ENCODE results near the gene NEURL1. TPM values are rescaled to one million over a fixed set of nuclear protein-coding genes. Genes with fewer than 3 reads are reported as not detected.
"Not testable (repeated sequence)": the region's sequence is repeated elsewhere in the genome, so short reads cannot be mapped to it uniquely, and the experiment has no call there.

The NEURL1 gene
- polyA plus RNA-seq, 1 experiment, result 0.58 TPM

GRCh38 chr10:103481974-103482531, 11.5 kb upstream of the NEURL1 start:
- no peaks in the 10 kb centered on the region for H3K27me3 ChIP-seq (ENCODE audit: control insufficient read depth, insufficient read depth, low read length)
- ChIA-PET POLR2A (no interaction called here), CTCF (interaction anchor here (1.0 to 4.9 kb wide), 6 partner anchors 8 to 66 kb away, joined by 3 to 32 read pairs (median 11); partner anchors contain the start of gene CALHM2)
- DNase-seq (ENCODE audit: low read depth), result no peak
- H3K36me3 ChIP-seq (ENCODE audit: control insufficient read depth, insufficient read depth, low read length), result no peaks in the 10 kb centered on the region
- TF ChIP-seq CTCF (IDR thresholded peaks at IDR 0.05; ENCODE audit: insufficient read depth, low read depth, low read length), result peak; percentile 72
- no peak overlapping the region for H3K4me3 ChIP-seq (ENCODE audit: low read depth, low read length)

GRCh38 chr10:103486635-103487409, 6.7 kb upstream of the NEURL1 start:
- DNase-seq (ENCODE audit: low read depth); POLR2A ChIA-PET; H3K27me3 ChIP-seq (ENCODE audit: control insufficient read depth, insufficient read depth, low read length); H3K36me3 ChIP-seq (ENCODE audit: control insufficient read depth, insufficient read depth, low read length); H3K4me3 ChIP-seq (ENCODE audit: low read depth, low read length): not testable (repeated sequence)
- CTCF ChIA-PET, result interaction anchor here (0.6 to 4.9 kb wide), 12 partner anchors 8 to 935 kb away, joined by 3 to 93 read pairs (median 6); partner anchors contain the start of genes CALHM2, NEURL1 and TAF5

- Histone ChIP-seq H3K36me3 (ENCODE audit: control insufficient read depth, insufficient read depth, low read length) (no peaks in the 10 kb centered on the region), H3K4me3 (ENCODE audit: low read depth, low read length) (no peak overlapping the region), H3K27me3 (ENCODE audit: control insufficient read depth, insufficient read depth, low read length) (no peaks in the 10 kb centered on the region)
- ChIA-PET POLR2A (no interaction called here), CTCF (no interaction called here)
- no peak for TF ChIP-seq CTCF (IDR thresholded peaks at IDR 0.05; ENCODE audit: insufficient read depth, low read depth, low read length)
- DNase-seq (ENCODE audit: low read depth), result no peak
These were observed 6.1 kb upstream of the NEURL1 start for GRCh38 chr10:103487410-103487708.

GRCh38 chr10:103490986-103491314, 2.6 kb upstream of the NEURL1 start:
- ChIA-PET POLR2A (interaction anchor here (0.7 kb wide), 1 partner anchor 656 kb away, joined by 3 read pairs; no protein-coding TSS in a partner anchor), CTCF (interaction anchor here (0.7 to 5.5 kb wide), 9 partner anchors 10 to 195 kb away, joined by 3 to 39 read pairs (median 5); no protein-coding TSS in a partner anchor)
- peaks cover 12% of the 10 kb centered on the region for H3K27me3 ChIP-seq (ENCODE audit: control insufficient read depth, insufficient read depth, low read length)
- DNase-seq (ENCODE audit: low read depth), result no peak
- no peak overlapping the region for H3K4me3 ChIP-seq (ENCODE audit: low read depth, low read length)
- H3K36me3 ChIP-seq (ENCODE audit: control insufficient read depth, insufficient read depth, low read length), result no peaks in the 10 kb centered on the region
- TF ChIP-seq CTCF (IDR thresholded peaks at IDR 0.05; ENCODE audit: insufficient read depth, low read depth, low read length), result no peak

- CTCF ChIA-PET, result interaction anchor here (0.6 to 5.5 kb wide), 15 partner anchors 9 to 365 kb away, joined by 3 to 39 read pairs (median 3); partner anchors contain the start of gene ATP5MK
- no peaks in the 10 kb centered on the region for H3K36me3 ChIP-seq (ENCODE audit: control insufficient read depth, insufficient read depth, low read length)
- H3K27me3 ChIP-seq (ENCODE audit: control insufficient read depth, insufficient read depth, low read length), result peaks cover 14% of the 10 kb centered on the region
- TF ChIP-seq CTCF (IDR thresholded peaks at IDR 0.05; ENCODE audit: insufficient read depth, low read depth, low read length), result no peak
- H3K4me3 ChIP-seq (ENCODE audit: low read depth, low read length), result no peak overlapping the region
- POLR2A ChIA-PET, result no interaction called here
- peak; percentile 97 for DNase-seq (ENCODE audit: low read depth)
These were observed 1.7 kb upstream of the NEURL1 start for GRCh38 chr10:103491729-103492364.
